GM12891 (cell line): ENCODE measurements around the gene GCNT2.

Experiments
- PAX5 ChIP-seq: IDR thresholded peaks from 2 replicates; pipeline ENCODE4 v1.6.1; 2011; ENCODE audit warnings: low read length, moderate library complexity, mild to moderate bottlenecking; ENCODE audit not compliant: insufficient read depth, severe bottlenecking
- POLR2A ChIP-seq: IDR thresholded peaks from 2 replicates; pipeline ENCODE4 v1.6.1; 2011; ENCODE audit warnings: low read depth, low read length, control low read depth
- POLR2AphosphoS5 ChIP-seq: IDR thresholded peaks from 2 replicates; pipeline ENCODE4 v1.6.1; 2011; ENCODE audit warnings: low read depth, low read length, control low read depth
- POU2F2 ChIP-seq: IDR thresholded peaks from 2 replicates; pipeline ENCODE4 v1.6.1; 2011; ENCODE audit warnings: low read depth, mild to moderate bottlenecking, control low read depth, low read length, moderate library complexity
- SPI1 ChIP-seq: IDR thresholded peaks from 2 replicates; pipeline ENCODE4 v1.6.1; 2011; ENCODE audit warnings: low read depth, low read length, control low read depth
- TAF1 ChIP-seq: IDR thresholded peaks from 2 replicates; pipeline ENCODE4 v1.6.1; 2011; ENCODE audit warnings: low read depth, low read length, control low read depth

DNA sequence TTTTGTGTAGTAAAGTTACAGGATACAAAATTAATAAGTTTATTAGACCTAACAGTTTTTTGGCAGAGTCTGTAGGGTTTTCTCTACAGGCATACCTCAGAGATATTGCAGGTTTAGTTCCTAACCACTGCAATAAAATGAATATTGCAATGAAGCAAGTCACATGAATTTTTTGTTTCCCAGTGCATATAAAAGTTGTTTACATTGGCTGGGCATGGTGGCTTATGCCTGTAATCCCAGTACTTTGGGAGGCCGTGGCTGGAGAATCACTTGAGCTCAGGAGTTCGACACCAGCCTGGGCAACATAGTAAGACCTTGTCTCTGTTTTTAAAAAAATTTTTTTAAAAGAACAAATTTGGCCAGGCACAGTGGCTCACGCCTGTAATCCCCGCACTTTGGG, 157.3 kb downstream of the GCNT2 start:
- no peak for TF ChIP-seq POLR2AphosphoS5
- no peak for TF ChIP-seq POLR2A
- no peak for TF ChIP-seq PAX5
- no peak for TF ChIP-seq TAF1
- no peak for TF ChIP-seq POU2F2
- TF ChIP-seq SPI1, result no peak
